CD4-positive, alpha-beta T cell treated with Interleukin-4 for 4 hours (primary cell): ENCODE results near the gene GCNT3.
"Not testable (repeated sequence)": the region's sequence is repeated elsewhere in the genome, so short reads cannot be mapped to it uniquely, and the experiment has no call there.

ENCODE experiments used
- DNase-seq: peaks from one replicate; pipeline ENCODE4 v3.0.0-alpha.2; 2020

GCNT3 gene

GRCh38 chr15:59622289-59622688, 10.7 kb downstream of the GCNT3 start:
- DNase-seq = no peak

- DNase-seq = no peak
These were observed 21.1 kb downstream of the GCNT3 start for GRCh38 chr15:59632714-59633113.

GRCh38 chr15:59636184-59636583, 24.6 kb downstream of the GCNT3 start:
- no peak for DNase-seq

- not testable (repeated sequence) for DNase-seq
These were observed 25.9 kb downstream of the GCNT3 start for GRCh38 chr15:59637507-59637906.

GRCh38 chr15:59642351-59642750, 30.8 kb downstream of the GCNT3 start:
- DNase-seq = no peak

GRCh38 chr15:59644756-59645155, 33.2 kb downstream of the GCNT3 start:
- no peak for DNase-seq

- not testable (repeated sequence) for DNase-seq
These were observed 34.2 kb downstream of the GCNT3 start for GRCh38 chr15:59645812-59646211.

GRCh38 chr15:59646277-59646676, 34.7 kb downstream of the GCNT3 start:
- DNase-seq = no peak

GRCh38 chr15:59647085-59647484, 35.5 kb downstream of the GCNT3 start:
- DNase-seq = no peak

- DNase-seq = no peak
These were observed 38.0 kb downstream of the GCNT3 start for GRCh38 chr15:59649603-59650002.

GRCh38 chr15:59654046-59654445, 42.5 kb downstream of the GCNT3 start:
- DNase-seq = no peak

- peak; percentile 89 for DNase-seq
These were observed 45.5 kb downstream of the GCNT3 start, which contains the start of gene GTF2A2 for GRCh38 chr15:59656897-59657634. TSS of gene GTF2A2 (minus strand) at chr15:59657515. CDS start at chr15:59652277, 5,238 bp downstream.

- DNase-seq = no peak
These were observed 46.1 kb downstream of the GCNT3 start for GRCh38 chr15:59657635-59658125.

GRCh38 chr15:59659366-59659765, 47.8 kb downstream of the GCNT3 start:
- DNase-seq = no peak

- DNase-seq = no peak
These were observed 50.7 kb downstream of the GCNT3 start for GRCh38 chr15:59662260-59662659.

GRCh38 chr15:59668556-59668955, 57.0 kb downstream of the GCNT3 start:
- no peak for DNase-seq
